ENCODE data around the gene THBS4. TPM values are rescaled to one million over a fixed set of nuclear protein-coding genes. Genes with fewer than 3 reads are reported as not detected.

THBS4 gene
- total and polyA plus RNA-seq, 5 donors from 2014 or later = not detected

DNA sequence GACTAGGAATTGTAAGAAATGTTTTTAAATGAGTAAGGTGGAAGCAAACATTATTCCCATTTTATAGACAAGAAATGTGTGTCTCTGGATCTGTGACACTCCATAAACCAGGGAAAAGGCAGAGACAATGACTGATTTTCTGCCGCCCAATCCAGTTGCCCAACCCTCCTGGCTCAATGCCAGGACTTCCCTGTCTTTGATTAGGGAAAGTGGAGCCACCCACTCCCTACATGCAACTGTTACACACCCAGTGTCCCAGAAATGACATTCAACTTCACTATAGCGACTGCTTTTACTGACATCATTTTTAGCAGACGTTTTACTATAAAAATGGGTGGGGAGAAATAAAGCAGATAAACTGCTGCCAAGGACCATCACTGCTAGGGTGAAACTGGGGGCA, 79.7 kb downstream of the THBS4 start:
- H3K27ac Mint-ChIP-seq = peak overlapping the region in 2 of 3 donors; percentile 45 to 83
- peaks cover 5 to 56% (median 41%) of the 10 kb centered on the region in 4 donors for H3K4me1 Mint-ChIP-seq
- no peak for DNase-seq
- H3K27me3 Mint-ChIP-seq = no peaks in the 10 kb centered on the region
- H3K9me3 Mint-ChIP-seq = peaks cover 0 to 11% (median 2%) of the 10 kb centered on the region in 7 donors
- H3K36me3 ChIP-seq (ENCODE audit: control insufficient read depth, insufficient read depth, low read length) = no peaks in the 10 kb centered on the region
- H3K4me3 ChIP-seq (ENCODE audit: low read depth, low read length) = no peak overlapping the region
- no peaks in the 10 kb centered on the region for H3K27me3 ChIP-seq (ENCODE audit: control insufficient read depth, insufficient read depth, low read length)
- peaks cover 11% of the 10 kb centered on the region for H3K4me1 ChIP-seq (ENCODE audit: control insufficient read depth, insufficient read depth, low read length, poor library complexity, severe bottlenecking)
- no peak for ATAC-seq (ENCODE audit: low read depth in 2 of 2)
- peaks cover 48% of the 10 kb centered on the region for H3K36me3 Mint-ChIP-seq
- no peaks in the 10 kb centered on the region for H3K9me3 ChIP-seq (ENCODE audit: control insufficient read depth in 2 of 2, low read length in 2 of 2)
- H3K4me3 Mint-ChIP-seq = peak overlapping the region in 1 of 4 donors; percentile 43
- no peak overlapping the region for H3K27ac ChIP-seq (ENCODE audit: insufficient read depth, low read length, poor library complexity, severe bottlenecking)

DNA sequence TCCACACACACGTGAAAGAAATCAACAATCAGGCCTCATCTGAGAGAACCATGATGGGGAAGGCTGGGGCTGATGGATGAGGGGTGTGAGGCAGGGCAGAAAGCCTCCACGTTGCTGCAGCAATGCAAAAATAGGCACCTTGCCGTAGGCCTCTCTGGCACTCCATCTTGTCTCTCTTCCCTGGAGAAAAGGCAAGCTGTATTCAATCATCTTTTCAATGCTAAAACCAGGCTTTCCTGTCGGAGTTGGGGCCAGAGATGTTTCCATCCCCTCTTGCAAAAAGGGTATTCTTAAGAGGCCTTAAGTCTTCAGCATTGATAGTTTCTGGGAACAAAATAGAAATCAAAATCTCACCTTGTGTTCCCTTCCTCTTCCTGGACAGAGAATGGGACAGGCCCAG, 80.9 kb downstream of the THBS4 start:
- peak overlapping the region in 1 of 4 donors; percentile 34 for H3K4me3 Mint-ChIP-seq

DNA sequence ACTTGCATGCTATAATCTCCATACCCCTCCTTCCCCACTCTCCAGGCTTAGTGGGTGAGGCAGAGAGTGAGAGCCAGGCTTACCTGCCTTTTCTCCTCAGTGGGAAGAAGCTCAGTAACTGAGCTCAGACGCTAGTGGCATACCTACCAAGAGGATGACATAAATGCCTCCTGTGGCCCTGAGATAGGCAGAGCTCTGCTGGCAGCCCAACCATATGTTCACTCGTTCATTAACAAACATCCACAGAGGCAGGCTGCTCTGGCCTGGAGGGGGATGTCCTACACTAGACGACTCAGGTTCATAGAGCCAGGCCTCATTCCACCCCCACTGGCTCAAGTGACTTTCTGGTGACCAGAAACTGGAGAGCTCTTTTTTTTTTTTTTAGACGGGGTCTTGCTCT, 81.3 kb downstream of the THBS4 start:
- Histone ChIP-seq H3K36me3 (ENCODE audit: control insufficient read depth, insufficient read depth, low read length) (no peaks in the 10 kb centered on the region), H3K4me3 (ENCODE audit: low read depth, low read length) (no peak overlapping the region), H3K4me1 (ENCODE audit: control insufficient read depth, insufficient read depth, low read length, poor library complexity, severe bottlenecking) (peaks cover 11% of the 10 kb centered on the region), H3K9me3 (ENCODE audit: control insufficient read depth in 2 of 2, low read length in 2 of 2) (no peaks in the 10 kb centered on the region), H3K27ac (ENCODE audit: insufficient read depth, low read length, poor library complexity, severe bottlenecking) (no peak overlapping the region), H3K27me3 (ENCODE audit: control insufficient read depth, insufficient read depth, low read length) (no peaks in the 10 kb centered on the region)
- Mint-ChIP-seq H3K4me3 (peak overlapping the region in 2 of 4 donors; percentile 34 to 38), H3K36me3 (peaks cover 42% of the 10 kb centered on the region), H3K27me3 (no peaks in the 10 kb centered on the region), H3K27ac (peak overlapping the region in 2 of 3 donors; percentile 30 to 55), H3K4me1 (peaks cover 5 to 51% (median 38%) of the 10 kb centered on the region in 4 donors), H3K9me3 (peaks cover 0 to 11% (median 2%) of the 10 kb centered on the region in 7 donors)
- ATAC-seq (ENCODE audit: low read depth in 2 of 2) = no peak
- no peak for DNase-seq

More for the DNA sequence above, 80.9 kb downstream of the THBS4 start:
- Mint-ChIP-seq H3K4me1 (peaks cover 5 to 51% (median 40%) of the 10 kb centered on the region in 4 donors), H3K27me3 (no peaks in the 10 kb centered on the region), H3K36me3 (peaks cover 45% of the 10 kb centered on the region), H3K9me3 (peaks cover 0 to 11% (median 2%) of the 10 kb centered on the region in 7 donors), H3K27ac (peak overlapping the region in 2 of 3 donors; percentile 30 to 55)
- Histone ChIP-seq H3K27me3 (ENCODE audit: control insufficient read depth, insufficient read depth, low read length) (no peaks in the 10 kb centered on the region), H3K4me3 (ENCODE audit: low read depth, low read length) (no peak overlapping the region), H3K36me3 (ENCODE audit: control insufficient read depth, insufficient read depth, low read length) (no peaks in the 10 kb centered on the region), H3K9me3 (ENCODE audit: control insufficient read depth in 2 of 2, low read length in 2 of 2) (no peaks in the 10 kb centered on the region), H3K4me1 (ENCODE audit: control insufficient read depth, insufficient read depth, low read length, poor library complexity, severe bottlenecking) (peaks cover 11% of the 10 kb centered on the region), H3K27ac (ENCODE audit: insufficient read depth, low read length, poor library complexity, severe bottlenecking) (no peak overlapping the region)
- DNase-seq (no peak), ATAC-seq (ENCODE audit: low read depth in 2 of 2) (no peak)

GRCh38 chr5:80117446-80117845, 82.3 kb downstream of the THBS4 start:
- H3K4me3 Mint-ChIP-seq = peak overlapping the region in 3 of 4 donors; percentile 25 to 57 (median 38)

DNA sequence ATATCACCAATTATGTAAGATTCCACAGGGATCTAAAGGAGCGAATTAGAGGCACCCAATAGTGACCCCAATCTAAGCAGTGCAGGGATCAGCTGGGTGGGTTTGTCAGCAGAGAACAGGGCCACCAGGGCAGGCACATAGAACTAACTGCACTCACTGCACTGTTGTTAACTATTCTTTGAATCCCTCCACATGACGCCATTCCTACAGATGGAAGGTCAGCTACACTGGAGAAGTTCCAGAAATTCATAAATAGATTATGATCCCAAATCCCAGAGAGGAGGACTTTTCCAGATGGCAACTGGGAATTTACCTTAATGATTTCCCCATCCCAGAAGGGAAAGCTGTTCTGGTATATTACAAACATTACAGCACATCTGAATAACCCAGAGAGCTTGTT, 84.2 kb downstream of the THBS4 start:
- peaks cover 29% of the 10 kb centered on the region for H3K36me3 Mint-ChIP-seq

More at GRCh38 chr5:80117446-80117845, 82.3 kb downstream of the THBS4 start:
- Mint-ChIP-seq H3K27me3 (no peaks in the 10 kb centered on the region), H3K27ac (no peak overlapping the region), H3K36me3 (peaks cover 38% of the 10 kb centered on the region), H3K9me3 (peaks cover 0 to 11% (median 2%) of the 10 kb centered on the region in 7 donors), H3K4me1 (peaks cover 5 to 59% (median 37%) of the 10 kb centered on the region in 4 donors)
- no peaks in the 10 kb centered on the region for H3K27me3 ChIP-seq (ENCODE audit: control insufficient read depth, insufficient read depth, low read length)
- peaks cover 11% of the 10 kb centered on the region for H3K4me1 ChIP-seq (ENCODE audit: control insufficient read depth, insufficient read depth, low read length, poor library complexity, severe bottlenecking)
- DNase-seq = peak in 1 of 3 donors; percentile 51
- H3K27ac ChIP-seq (ENCODE audit: insufficient read depth, low read length, poor library complexity, severe bottlenecking) = no peak overlapping the region
- peak overlapping the region; percentile 39 for H3K4me3 ChIP-seq (ENCODE audit: low read depth, low read length)
- H3K36me3 ChIP-seq (ENCODE audit: control insufficient read depth, insufficient read depth, low read length) = no peaks in the 10 kb centered on the region
- ATAC-seq (ENCODE audit: low read depth in 2 of 2) = peak in 1 of 2 donors; percentile 22
- H3K9me3 ChIP-seq (ENCODE audit: control insufficient read depth in 2 of 2, low read length in 2 of 2) = no peaks in the 10 kb centered on the region

GRCh38 chr5:80122579-80122978, 87.4 kb downstream of the THBS4 start:
- Mint-ChIP-seq H3K4me3 (no peak overlapping the region), H3K36me3 (peaks cover 30% of the 10 kb centered on the region), H3K4me1 (peaks cover 17 to 51% (median 36%) of the 10 kb centered on the region in 4 donors), H3K9me3 (peaks cover 0 to 3% (median 0%) of the 10 kb centered on the region in 7 donors), H3K27ac (peak overlapping the region in 2 of 3 donors; percentile 35 to 61), H3K27me3 (no peaks in the 10 kb centered on the region)
- no peaks in the 10 kb centered on the region for H3K9me3 ChIP-seq (ENCODE audit: control insufficient read depth in 2 of 2, low read length in 2 of 2)
- H3K4me1 ChIP-seq (ENCODE audit: control insufficient read depth, insufficient read depth, low read length, poor library complexity, severe bottlenecking) = peaks cover 6% of the 10 kb centered on the region
- H3K36me3 ChIP-seq (ENCODE audit: control insufficient read depth, insufficient read depth, low read length) = no peaks in the 10 kb centered on the region
- H3K27ac ChIP-seq (ENCODE audit: insufficient read depth, low read length, poor library complexity, severe bottlenecking) = no peak overlapping the region
- no peaks in the 10 kb centered on the region for H3K27me3 ChIP-seq (ENCODE audit: control insufficient read depth, insufficient read depth, low read length)
- ATAC-seq (ENCODE audit: low read depth in 2 of 2) = peak in 1 of 2 donors; percentile 21
- no peak for DNase-seq
- no peak overlapping the region for H3K4me3 ChIP-seq (ENCODE audit: low read depth, low read length)

More for the DNA sequence above, 84.2 kb downstream of the THBS4 start:
- no peak for DNase-seq
- H3K36me3 ChIP-seq (ENCODE audit: control insufficient read depth, insufficient read depth, low read length) = no peaks in the 10 kb centered on the region
- no peak for ATAC-seq (ENCODE audit: low read depth in 2 of 2)
- H3K27me3 ChIP-seq (ENCODE audit: control insufficient read depth, insufficient read depth, low read length) = no peaks in the 10 kb centered on the region
- Mint-ChIP-seq H3K9me3 (peaks cover 0 to 6% (median 0%) of the 10 kb centered on the region in 7 donors), H3K4me3 (no peak overlapping the region), H3K27me3 (no peaks in the 10 kb centered on the region), H3K4me1 (peaks cover 5 to 62% (median 39%) of the 10 kb centered on the region in 4 donors), H3K27ac (peak overlapping the region in 1 of 3 donors; percentile 79)
- no peak overlapping the region for H3K27ac ChIP-seq (ENCODE audit: insufficient read depth, low read length, poor library complexity, severe bottlenecking)
- no peaks in the 10 kb centered on the region for H3K9me3 ChIP-seq (ENCODE audit: control insufficient read depth in 2 of 2, low read length in 2 of 2)
- peaks cover 11% of the 10 kb centered on the region for H3K4me1 ChIP-seq (ENCODE audit: control insufficient read depth, insufficient read depth, low read length, poor library complexity, severe bottlenecking)
- no peak overlapping the region for H3K4me3 ChIP-seq (ENCODE audit: low read depth, low read length)

- Histone ChIP-seq H3K27ac (ENCODE audit: insufficient read depth, low read length, poor library complexity, severe bottlenecking) (no peak overlapping the region), H3K4me1 (ENCODE audit: control insufficient read depth, insufficient read depth, low read length, poor library complexity, severe bottlenecking) (peaks cover 6% of the 10 kb centered on the region), H3K27me3 (ENCODE audit: control insufficient read depth, insufficient read depth, low read length) (no peaks in the 10 kb centered on the region), H3K9me3 (ENCODE audit: control insufficient read depth in 2 of 2, low read length in 2 of 2) (no peaks in the 10 kb centered on the region), H3K36me3 (ENCODE audit: control insufficient read depth, insufficient read depth, low read length) (no peaks in the 10 kb centered on the region), H3K4me3 (ENCODE audit: low read depth, low read length) (no peak overlapping the region)
- Mint-ChIP-seq H3K36me3 (peaks cover 30% of the 10 kb centered on the region), H3K27ac (peak overlapping the region in 2 of 3 donors; percentile 53 to 77), H3K9me3 (peaks cover 0 to 2% (median 0%) of the 10 kb centered on the region in 7 donors), H3K27me3 (no peaks in the 10 kb centered on the region), H3K4me3 (no peak overlapping the region), H3K4me1 (peaks cover 17 to 47% (median 29%) of the 10 kb centered on the region in 4 donors)
- DNase-seq (no peak), ATAC-seq (ENCODE audit: low read depth in 2 of 2) (no peak)
Observed at GRCh38 chr5:80124121-80124918, 89.2 kb downstream of the THBS4 start.

All from CD4-positive, CD25-positive, alpha-beta regulatory T cell (primary cell).